IPS-11a (cell line): Measurements from ENCODE around the gene MPP1.
A peak's percentile ranks its signal among the peaks of the same experiment; 100 is the strongest.

Experiments
- H3K4me3 ChIP-seq: one replicate; pipeline ENCODE4 v1.5.1; 2013; ENCODE audit warnings: low read depth, low read length, control low read depth

Gene MPP1

DNA sequence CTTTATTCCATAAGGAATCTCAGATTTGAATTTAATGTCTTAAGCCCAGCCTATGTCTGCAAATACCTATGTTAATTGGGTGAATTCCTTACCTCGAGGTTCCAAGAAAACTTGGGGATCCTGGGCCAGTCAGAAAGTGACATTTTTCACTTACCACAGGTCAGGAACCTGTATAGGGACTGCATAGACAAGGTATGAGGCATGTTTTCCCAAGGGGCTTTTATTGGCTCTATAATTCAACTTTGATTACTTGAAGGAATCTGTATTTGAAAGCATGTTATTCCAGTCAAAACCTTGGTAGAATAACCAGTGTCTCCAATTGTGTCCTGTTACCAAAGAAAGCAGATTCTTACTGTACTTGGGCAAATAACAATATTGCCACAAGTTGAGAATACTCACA is 8.5 kb upstream of the MPP1 start:
- H3K4me3 ChIP-seq: no peak overlapping the region

DNA sequence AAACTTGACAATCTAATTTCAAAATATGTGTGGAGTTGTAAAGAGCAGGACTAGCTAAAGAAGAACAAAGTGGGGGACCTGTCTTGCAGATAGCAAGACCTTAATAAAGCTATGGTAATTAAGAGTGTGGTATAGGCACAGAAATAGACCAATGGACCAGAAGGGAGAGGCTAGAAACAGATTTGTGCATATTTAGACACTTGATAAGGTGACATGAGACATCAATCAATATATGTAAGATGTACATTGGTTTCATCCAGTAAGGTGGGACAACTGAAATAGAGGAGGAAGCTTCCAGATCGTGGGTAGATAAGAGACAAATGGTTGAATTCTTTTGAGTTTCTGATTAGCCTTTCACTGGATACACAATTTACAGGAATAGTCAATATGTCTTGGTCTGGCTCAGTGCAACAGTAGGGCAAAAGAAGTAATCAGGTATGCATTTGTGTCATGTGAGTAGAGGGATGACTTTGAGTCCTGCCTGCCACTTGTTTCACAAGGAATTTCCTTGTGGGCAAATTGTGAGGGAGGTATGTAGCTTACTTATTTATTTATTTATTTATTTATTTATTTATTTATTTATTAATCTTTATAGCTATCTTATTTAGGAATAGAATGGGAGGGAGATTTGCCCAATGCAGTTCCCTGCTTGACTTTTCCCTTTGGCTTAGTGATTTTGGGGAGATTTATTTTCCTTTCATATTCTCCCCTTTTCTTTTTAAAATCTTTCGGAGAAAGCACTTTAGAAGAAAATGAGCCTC is 7.2 kb upstream of the MPP1 start:
- H3K4me3 ChIP-seq: no peak overlapping the region

DNA sequence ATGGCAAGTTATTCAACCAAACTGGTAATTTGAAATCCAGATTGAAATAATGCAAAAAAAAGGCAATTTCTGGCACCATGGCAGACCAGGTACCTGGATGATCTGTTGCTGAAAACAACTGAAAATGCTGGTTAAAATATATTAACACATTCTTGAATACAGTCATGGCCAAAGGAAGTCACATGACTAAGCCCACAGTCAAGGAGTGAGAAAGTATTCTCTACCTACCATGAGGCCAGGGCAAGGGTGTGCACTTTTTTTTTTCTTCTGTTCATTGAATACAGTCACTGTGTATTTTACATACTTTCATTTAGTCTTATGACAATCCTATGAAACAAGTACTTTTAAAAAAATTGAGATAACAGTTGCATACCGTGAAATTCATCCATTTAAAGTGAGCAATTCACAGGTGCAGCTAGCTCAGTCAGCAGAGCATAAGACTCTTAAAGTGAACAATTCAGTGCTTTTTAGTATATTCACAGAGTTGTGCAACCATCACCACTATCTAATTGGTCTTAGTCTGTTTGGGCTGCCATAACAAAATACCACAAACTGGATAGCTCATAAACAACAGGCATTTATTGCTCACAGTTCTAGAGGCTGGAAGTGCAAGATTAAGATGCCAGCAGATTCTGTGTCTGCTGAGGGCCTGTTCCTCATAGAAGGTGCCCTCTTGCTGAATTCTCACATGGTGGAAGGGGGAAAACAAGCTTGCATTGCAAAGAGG is 4.8 kb upstream of the MPP1 start:
- no peak overlapping the region for H3K4me3 ChIP-seq

DNA sequence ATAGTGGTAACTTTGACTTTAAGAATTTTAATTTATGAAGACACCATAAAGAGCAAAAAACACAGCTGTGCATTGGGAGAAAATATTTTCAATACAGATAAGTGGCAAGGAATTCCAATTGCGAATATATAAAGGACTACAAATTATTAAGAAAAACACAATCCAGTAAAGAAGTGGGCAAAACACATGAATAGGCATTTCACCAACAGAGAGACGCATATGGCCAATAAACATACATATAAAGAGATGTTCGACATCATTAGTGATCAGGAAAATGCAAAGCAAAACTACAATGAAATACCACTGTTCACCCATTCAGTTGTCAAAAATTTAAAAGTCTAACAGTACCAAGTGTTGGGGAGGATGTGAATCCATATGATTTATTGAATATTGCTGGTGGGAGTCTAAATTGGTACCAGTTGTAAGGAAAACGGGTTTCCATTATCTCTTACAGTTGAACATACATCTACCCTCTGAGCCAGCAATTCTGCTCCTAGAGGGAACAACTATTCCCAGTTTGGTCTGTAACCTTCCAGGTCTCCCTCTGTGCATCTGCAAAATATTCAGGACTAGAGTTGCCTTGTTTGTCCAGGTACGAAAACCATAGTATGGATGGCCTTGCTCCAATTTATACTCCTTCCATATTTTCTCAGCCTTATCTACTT is 1.7 kb upstream of the MPP1 start:
- no peak overlapping the region for H3K4me3 ChIP-seq

DNA sequence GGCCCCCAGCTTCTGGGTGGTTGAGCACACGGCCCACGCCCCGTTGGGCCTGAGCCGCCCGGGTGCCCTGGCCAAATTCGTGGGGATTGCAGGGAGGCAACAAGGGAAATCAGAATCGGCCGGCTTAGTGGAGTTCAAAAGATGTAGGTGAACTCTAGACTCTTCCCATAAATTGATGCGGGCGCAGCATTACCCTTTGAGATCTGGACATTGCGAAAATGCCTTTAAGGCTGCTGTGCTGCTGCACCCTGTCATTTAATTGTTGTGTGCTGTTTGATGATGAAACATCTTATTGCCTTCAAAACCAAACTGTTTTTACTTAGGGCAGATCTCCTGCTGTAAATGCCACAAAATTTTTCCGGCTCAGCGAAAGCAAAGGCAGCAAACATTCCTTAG is 409 bp upstream of the MPP1 start:
- peak overlapping the region; percentile 39 for H3K4me3 ChIP-seq

DNA sequence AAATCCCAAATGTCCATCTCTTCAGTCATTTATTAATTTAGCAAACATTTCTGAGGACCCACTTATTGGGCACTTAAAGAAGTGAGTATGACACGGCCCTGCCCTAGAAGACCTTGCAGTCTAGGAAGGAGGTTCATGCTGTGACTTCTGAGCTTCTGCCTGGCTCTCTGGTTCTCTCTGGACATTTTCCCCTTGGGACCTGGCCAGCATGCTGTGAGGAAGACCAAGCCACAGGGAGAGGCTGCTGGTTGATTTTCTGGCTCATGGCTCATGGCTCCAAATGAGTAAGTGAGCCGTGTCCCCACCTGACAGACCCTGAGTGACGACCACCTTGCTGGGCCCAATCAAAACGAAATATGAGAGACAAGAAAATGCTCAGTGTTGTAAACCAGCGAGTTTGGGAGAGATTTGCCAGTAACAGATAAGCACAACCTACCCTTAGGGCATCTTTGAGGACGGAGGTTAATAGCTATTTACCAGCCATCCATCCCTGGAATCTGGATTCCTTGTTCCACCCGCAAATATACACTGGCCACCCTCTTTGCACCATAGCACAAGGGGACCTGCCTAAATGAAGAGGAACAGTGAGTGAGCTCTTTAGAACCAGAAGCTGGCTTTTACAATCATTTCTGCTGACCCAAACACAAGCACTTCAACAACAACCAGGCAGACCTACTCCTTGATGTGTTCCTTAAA is 876 bp downstream of the MPP1 start:
- peak overlapping the region; percentile 39 for H3K4me3 ChIP-seq

DNA sequence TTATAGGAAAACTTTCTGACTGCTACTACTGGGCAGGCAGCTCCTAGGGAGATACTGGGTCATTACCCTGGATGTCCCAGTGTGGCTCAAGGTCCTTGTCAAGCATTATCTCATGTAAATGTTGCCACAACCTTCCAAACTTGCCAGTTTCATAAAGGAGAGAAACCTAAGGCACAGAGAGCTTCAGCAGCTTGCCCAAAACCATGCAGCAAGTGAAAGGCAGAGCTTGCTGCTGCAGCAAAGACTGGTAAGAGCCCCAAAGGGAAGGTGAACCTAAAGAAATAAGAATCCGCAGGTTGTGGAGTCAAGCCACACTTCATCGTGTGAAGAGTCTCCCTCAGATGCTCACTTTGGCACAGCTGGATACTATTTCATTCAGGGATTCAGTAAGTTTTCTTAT is 2.3 kb downstream of the MPP1 start:
- no peak overlapping the region for H3K4me3 ChIP-seq

DNA sequence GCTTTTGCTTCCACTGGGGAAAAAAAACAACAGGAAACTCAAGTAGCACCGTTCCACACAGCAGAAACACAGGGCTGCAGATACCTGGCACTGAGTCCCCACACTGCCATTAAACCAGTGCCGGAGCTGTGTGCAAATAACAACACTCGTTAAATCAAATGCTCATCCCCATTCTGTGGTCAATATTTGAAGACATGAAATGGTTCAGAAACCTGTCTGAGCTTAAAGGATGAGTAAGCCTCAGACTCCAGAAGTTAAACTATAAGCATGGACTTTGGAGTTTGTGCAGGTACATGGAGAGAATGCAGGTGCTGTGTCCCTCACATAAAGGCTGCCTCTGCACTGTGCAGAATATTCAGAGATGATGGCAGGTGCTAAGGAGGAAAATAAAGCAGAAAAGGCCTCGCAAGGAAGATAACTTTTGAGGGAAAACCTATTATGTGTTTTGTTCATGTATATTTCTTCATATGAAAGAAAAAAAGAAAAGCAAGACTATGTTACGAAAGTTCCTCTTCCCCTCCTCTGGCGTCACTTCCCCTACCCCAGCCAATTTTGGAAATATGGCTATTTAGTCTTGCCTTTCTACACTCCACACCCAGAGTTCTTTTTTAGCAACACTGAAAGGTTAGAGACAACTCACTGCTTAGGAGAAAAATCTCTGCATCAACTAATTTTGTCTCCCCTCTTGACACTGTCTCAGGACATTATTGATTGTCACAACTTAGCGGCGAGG is 4.6 kb downstream of the MPP1 start:
- H3K4me3 ChIP-seq: no peak overlapping the region

DNA sequence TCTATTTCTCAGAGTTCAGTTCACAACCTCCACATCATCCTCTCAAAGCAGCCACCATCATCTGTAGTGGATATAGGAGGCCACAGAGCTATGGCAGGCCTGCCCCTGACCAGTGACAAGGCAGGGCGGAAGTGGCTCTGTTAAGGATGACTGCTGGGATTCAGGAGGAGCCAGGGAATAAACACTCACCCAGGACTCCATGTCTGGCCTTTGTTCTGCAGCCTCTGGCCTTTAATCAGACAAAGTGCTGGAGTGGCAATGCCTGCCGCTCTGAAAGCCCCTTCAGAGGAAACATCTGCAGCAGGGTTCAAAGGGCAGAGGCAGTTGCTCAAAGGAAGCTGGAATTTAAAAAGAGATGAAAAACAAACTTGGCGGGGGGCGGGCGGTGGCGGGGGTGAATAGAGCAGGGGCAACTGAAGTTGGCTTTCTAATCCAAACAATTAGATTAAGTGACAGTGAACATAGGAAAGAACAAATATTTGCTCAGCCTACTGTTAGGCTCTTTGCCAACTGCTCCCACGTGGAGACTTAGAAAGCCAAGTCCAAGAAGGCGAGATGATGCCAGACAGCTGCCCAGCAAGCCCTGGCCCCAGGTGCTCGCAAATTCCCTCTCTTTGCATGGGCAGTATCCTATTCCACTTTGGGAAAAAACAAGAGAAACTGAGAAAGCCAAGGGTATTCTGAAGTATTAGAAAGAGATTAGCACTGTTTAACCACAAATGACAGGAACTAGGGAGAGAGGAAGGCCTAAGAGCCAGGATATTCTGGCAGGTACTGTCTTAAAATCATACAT is 5.5 kb downstream of the MPP1 start:
- no peak overlapping the region for H3K4me3 ChIP-seq

DNA sequence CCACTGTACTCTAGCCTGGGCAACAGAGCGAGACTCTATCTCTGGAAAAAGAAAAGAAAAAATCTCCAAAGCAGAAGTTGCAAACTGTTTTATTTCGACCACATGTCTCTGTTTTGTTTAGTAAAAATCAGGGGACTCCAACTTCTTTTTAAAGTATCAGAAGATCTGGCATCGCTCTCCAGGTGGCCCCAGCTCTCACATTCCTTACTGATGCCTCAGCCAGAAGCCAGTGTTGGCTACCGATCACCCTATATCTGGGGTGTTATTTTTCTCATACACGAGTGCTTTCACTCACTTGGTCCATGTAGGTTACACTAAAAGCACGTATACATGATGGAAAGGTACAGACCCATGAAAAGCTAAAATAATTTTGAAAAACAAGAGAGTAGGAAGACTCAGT is 8.3 kb downstream of the MPP1 start:
- H3K4me3 ChIP-seq: no peak overlapping the region

DNA sequence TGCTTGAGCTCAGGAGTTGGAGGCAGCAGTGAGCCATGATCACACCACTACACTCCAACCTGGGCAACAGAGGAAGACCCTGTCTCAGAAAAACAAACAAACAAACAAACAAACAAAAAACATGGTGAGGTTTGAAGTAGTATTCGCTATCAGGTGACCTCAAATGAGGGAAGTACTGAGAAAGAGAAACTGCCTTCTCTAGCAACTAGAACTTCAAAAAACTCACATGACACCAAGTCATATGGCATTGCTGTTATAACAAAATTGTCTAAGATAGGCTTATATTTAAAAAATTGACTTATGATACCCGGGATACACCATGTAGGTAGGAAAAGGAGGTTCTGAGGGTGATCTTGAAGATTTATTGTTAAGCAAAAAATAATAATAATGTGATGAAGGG is 10.3 kb downstream of the MPP1 start:
- H3K4me3 ChIP-seq: no peak overlapping the region

DNA sequence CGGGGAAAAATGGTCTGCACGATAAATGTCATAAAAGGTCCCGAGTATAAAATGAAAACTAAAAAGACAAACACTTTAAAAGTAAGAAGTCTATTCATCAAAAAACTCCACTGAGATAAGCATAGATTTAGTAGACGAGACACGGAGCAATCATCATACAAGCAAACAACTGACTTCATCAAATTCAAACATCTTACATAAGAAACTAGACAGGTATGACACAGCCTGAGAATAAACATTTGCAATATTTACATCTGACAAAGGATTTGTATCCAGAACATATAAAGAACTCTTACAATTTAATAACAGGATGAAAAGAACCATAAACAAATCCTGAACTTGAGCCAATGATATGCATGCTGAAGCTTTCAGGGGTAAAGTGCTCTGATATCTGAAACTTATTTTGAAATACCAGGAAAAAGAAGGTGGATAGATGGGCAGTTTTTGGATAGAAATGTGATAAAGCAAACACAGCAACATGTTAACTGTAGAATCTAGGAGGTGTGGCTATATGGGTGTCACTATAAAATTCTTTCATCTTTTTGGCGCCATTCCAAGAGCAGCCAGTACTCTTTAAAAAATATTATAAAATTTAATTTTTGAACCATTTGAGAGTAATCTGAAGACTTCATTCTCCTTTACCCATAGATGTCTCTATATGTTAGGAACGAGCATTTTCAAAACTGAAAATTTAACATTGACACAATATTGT is 12.0 kb downstream of the MPP1 start:
- H3K4me3 ChIP-seq: no peak overlapping the region

DNA sequence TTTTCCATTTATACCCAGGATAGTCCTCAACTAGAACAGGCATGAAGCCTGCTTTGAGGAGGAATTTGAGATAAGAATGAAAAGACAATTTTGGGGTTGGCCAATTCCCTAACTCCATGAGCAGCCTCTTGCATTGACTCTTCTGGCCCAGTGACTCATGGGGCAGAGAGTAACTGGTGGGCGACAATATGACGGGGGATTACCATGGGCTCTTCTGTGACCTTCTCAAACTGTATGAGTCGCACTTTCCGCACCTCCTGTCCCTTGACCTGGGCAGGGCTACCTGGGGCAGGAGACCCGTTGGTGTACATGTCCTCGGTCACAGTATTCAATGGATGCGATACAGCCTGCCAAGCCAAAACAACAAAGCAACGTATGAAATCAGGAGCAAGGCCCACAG is 13.3 kb downstream of the MPP1 start:
- H3K4me3 ChIP-seq: no peak overlapping the region

DNA sequence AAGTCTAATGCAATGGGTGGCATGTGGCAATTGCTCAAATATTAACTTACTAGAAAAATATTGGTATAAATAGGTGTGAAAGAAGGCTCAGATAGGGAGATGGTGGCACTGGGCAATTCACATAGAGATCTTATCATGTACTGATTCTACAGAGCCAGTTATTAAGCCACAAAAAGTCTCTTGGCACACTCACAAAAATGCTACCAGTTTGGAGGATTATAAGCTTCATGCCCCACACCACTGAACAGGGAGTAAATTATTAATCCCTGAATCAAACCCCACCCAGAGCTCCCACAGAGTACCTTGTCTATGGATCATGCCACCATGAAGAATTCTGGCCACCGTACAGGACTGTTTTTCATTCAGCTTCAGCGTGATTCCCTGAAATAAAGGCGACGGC is 13.8 kb downstream of the MPP1 start:
- H3K4me3 ChIP-seq: no peak overlapping the region

DNA sequence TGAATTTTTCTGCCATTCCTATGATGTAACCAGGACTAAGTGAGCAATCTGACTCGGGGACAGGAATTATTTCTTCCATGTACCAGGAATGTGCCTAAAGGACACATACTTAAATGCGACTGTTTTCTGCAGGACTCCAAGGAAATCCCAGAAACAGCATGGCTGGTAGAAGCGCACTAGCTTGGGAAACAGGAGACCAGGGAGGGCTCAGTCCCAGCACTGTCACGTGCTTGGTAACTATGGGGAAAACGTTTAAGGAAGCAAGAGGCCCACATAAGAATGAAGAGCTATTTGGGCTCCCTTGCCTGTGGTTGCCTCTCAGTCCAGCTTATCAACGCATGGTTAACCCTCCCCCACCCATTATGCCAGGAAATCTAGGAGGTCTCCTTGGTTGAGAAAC is 19.6 kb downstream of the MPP1 start:
- H3K4me3 ChIP-seq: no peak overlapping the region

DNA sequence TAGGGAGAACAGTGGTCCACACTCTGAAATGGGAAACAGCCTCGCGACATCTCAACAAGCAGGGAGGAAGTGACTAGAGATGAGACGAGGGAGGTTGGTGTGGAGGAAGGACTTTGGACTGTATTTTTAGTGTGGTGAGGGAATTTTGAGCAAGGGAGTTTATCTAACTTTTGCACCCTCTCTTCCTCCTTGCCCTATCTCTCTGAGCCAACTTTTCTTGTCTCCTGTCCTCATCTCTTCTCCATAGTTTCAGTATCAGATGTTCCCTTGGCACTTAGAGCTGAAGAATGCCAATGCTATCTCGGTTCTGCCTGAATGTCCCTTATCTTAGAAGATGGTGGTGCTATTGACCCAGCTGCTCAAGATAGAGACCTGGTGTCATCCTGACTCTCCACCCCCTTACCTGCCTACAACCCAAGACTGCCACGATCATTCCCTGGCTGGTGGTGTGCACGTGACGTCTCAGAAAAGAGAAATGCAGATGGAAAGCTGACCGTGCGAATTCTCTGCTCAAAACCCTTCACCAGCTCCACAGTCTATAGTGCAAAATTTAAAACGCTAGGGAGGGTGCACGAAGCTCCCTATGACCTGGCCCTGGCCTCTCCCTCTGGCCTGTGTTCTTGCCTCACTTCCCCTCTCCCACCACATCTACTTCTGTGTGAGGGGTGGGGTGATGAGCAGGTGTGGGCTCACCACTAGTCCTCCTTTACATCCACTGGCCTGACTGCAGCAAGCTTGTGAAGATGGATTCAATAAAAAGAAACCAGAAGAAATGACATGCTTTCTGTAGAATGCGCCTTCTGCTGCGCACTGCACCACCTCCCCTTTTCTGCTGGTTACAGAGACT is 20.9 kb downstream of the MPP1 start:
- H3K4me3 ChIP-seq: no peak overlapping the region

DNA sequence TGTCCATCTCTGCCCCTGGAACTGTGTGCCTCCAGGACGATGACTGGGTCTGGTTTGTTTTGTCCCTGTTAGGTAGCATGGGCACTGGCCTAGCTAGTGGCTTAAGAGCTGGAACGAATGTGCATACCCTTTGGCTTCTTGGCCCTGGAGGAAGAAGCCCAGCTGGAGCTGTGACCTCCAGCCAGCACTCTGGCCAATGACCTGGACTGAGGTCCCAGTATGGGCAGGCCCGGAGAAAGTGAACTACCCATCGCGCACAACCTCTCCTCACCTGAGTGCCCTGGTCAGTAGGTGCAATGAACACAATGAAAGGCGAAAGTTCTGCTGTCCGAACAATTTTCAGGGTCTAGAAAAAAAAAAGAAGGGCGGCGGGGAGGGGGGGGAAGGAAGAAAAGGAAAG is 24.3 kb downstream of the MPP1 start:
- no peak overlapping the region for H3K4me3 ChIP-seq

DNA sequence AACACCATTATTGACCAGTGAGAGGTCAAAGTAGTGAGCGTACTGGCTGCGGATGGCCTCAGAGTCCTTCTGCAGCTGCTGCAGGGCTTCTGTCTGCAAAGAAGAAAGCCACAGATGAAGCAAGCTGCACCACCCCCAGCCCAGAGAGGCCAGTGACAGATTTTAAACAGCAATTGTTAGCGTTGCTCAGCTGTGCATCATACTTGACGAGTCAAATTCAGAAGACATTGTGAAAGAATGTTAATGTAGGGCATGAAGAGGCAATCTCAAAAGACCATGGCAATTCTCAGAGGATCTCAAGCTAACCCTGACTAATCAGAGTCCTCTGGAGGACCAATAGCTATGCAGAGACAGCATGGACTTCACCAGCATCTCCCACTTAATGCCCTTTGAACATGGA is 26.0 kb downstream of the MPP1 start:
- no peak overlapping the region for H3K4me3 ChIP-seq

DNA sequence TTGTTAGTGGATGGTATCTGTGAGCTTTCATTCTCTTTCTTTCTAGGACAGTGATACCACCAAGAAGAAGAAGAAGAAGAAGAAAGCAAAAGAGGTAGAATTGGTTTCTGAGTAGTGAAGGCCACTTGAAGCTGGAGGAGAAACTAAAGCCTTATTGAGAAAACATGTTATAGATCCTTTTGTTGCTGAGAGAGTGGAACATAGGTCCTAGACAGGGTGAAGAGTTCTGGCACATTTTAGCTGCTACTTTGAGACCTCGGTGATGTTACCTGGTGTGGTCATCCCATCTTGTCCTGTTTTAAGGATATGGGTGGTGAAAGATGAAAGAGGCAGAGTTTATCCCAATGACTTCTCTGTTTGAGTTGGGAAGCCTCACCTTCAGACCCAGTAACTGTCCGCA is 28.5 kb downstream of the MPP1 start:
- H3K4me3 ChIP-seq: no peak overlapping the region
